Fibroblast of peridontal ligament (primary cell): Measurements from ENCODE around the gene FNIP1.
A peak's percentile ranks its signal among the peaks of the same experiment; 100 is the strongest.
"Not testable (repeated sequence)": the region's sequence is repeated elsewhere in the genome, so short reads cannot be mapped to it uniquely, and the experiment has no call there.

Experiments used
- DNase-seq: peaks from one replicate; pipeline ENCODE4 v3.0.0-alpha.2; 2010; ENCODE audit errors: extremely low read depth

The FNIP1 gene

DNA sequence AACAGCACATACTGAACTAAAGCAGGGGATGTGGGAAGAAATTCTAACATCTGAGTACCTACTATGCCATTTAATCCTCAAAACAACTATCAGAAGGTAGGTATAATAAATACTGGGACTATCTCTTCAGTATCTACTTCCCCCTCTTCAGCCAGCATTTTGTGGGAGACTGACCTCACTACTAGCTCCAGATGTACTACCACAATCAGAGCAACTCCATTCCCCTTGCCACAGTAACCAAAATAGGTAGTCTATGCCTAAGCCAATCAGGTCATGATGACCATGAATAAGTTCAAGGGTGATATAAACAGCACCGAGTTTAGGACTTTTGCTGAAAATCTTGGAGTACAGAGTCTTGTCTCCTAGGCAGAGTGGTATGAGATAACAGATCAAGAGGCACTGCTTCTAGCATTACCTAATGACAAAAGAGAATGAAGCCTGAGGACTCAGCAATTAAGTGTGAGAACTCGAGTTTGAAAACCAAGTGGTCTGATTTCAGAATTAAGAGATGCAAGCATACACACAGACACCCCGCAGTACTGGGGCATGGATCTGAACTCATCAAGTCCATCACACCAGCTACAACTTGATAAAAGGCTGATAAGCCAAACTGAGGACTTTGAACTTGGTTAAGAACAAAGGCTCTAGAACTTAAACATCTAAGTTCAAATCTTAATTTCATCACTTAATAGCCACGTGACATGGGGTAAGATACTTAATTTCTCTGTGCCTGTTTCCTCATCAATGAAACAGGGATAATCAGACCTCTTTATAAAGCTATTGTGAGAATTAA lies 9.7 kb downstream of the FNIP1 start:
- DNase-seq: no peak

DNA sequence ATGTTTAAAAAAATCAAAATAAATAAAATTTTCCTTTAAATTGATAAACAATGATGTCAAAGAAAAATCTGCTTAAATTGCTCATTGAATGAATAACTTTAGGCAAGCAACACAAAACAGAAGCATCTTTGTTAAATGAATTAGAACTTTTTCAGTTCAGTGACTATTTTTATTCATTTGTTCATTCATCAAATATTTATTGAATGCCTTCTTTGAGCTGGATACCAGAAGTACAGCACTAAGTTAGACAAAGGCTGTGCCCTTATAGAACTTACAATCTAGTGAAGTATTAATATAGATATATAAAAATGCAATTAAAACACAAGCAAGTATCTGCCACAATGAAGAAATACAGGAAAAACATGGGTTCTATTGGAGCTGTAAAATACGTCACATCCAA lies 10.8 kb downstream of the FNIP1 start:
- no peak for DNase-seq

DNA sequence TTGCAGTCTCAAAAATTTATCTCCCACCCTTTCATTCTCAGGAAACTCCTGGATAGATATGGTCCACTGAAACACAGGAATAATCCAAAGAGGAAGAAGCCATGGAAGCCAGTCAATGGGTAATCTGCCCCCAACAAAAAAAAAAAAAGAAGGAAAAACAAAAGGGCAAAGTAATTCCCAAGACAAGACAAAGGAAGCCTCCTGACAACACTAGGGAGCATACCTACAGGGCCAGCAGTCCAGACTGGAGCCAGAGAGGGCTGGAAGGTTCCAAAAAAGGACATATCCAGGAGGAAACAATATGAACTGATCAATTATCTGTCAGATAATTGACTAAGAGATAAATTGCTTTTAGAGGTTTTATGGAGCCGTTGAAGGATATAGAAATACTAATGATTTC lies 12.9 kb downstream of the FNIP1 start:
- no peak for DNase-seq

DNA sequence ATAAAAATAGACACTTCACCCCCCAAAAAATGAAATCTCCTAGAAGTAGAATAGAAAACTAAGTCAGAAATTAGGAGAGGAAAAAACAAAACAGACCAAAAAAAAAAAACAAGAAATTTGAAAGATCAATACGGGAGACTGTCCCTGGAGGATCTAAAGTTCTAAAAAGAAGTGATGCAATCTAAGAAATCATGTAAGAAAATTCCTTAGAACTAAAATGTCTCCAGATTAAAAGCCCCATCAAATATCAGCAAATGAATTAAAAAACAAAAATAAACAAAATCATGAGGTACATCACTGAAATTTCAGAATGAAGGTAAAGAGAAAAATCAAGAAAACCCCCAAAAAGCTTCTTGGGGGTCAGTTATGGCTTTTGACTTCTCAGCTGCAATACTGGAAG lies 13.5 kb downstream of the FNIP1 start:
- peak; percentile 43 for DNase-seq

DNA sequence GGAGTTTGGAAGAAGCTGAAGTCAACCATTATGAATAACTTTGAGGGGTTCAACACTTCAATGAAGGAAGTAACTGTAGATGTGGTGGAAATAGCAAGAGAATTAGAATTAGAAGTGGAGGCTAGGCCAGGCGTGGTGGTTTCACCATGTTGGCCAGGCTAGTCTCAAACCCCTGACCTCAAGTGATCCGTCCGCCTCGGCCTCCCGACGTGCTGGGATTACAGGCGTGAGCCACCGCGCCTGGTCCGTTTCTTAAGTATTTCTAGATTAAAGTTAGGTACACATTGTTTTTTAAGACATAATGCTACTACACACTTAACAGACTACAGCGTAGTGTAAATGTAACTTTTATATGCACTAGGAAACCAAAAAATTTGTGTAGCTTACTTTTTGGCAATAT lies 14.1 kb downstream of the FNIP1 start:
- no peak for DNase-seq

DNA sequence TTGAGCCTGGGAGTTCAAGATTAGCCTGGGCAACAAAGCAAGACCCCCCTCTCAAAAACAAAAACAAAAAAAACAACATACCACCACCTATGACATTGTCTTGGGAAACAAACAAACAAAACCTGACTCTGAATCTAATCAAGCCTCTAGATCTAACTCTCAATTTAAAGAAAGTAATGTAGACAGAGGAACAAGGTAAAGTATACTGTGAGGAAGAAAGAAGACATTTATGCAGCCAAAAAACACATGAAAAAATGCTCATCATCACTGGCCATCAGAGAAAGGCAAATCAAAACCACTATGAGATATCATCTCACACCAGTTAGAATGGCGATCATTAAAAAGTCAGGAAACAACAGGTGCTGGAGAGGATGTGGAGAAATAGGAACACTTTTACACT lies 18.7 kb downstream of the FNIP1 start:
- DNase-seq: not testable (repeated sequence)

DNA sequence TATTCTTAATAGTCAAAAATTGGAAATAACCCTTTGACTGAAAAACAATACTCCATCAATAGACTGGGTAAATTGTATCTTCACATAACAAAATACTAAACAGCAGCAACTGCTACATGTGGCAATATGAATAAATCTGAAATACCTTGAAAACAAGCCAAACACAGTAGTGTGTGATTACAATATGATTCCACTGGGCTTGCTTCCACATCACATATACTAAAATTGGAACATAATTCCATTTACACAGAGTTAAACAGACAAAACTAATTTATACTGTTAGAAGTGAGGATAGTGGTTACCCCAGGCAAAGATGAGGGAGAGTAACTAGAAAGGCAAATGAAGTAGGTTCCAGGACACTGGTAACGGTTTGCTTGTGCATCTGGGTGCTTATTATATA lies 20.4 kb downstream of the FNIP1 start:
- peak; percentile 82 for DNase-seq

DNA sequence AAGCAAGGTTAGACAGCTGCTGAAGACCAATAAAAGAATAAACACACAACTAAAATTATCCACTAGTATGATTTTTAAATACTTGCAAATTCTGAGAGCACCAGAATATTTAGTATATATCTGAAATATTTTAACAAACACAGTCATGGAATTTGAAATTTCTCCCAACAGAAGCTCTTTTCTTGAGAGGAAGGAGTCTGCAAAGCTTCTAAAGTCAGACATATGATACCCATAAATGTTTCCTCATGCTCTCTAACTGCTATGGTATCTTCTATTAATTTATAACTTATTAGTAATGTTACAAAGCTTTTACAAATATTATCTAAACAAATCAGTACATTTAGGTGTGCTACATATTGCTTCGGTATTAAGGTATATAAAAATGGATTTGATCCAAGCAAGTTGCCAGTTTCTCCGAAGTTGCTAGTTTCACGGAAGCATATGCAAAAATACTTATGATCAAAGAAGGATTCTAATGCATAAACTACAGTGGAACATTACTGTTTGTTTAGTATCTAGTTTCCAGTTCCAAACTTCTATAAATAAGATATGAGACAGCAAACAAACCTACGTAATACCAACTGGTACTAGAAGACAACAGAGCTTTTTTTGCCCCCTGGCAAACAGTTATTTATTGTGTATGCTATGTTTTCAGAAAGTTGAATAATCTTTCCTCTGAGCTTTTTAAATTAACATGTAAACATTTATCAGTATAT lies 22.0 kb downstream of the FNIP1 start:
- DNase-seq: no peak

DNA sequence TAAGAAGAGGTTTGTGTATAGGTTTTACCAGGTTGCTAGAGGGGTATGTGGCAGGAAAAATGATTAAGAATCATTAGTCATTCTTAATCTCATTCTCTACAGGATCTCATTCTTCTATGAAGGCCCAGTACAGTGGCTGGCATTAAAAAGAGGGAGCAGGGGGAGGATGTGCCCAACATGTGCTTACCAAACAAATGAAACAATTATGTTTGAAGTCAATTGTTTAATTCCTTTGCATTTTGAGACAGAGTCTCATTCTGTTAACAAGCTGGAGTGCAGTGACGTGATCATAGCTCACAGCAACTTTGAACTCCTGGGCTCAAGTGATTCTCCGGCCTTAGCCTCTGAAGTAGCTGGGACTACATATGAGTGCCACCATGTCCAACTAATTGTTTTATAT lies 23.0 kb downstream of the FNIP1 start:
- no peak for DNase-seq

DNA sequence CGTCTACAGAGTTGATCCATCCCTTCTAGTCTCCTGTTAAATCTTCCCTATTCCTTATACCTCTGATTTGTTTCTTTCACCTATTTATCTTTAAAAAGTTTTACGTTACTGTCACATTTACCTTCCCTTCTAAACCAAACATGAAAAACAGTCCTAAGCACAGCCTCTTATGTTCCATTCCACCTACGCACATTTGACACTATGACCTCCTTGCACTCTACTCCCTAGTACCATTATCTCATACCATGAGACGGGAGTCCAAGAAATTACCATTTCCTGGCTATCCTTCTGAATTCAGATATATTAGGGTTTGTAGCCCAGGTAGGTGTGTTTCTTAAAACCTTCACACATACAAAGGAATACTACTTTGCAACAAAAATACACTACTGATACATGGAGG lies 25.1 kb downstream of the FNIP1 start:
- DNase-seq: no peak

DNA sequence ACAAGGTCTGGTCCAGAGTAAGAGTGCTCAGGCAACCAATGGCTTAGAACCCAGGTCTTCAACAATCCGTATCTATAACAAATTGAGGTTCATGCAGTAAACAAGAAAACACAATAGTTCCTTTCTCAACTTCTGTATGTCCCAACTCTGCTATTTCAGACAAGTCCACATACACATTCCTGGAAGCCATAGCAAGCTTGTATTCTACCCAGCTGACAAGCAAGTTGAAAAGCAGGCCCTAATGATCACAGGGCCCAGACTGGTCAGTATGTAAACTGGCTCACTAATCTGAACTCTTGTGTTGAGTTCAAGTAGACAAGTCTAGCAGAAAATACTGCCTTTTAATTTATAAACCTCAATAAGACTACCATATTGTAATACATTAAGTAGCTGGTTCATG lies 26.9 kb downstream of the FNIP1 start:
- DNase-seq: no peak

DNA sequence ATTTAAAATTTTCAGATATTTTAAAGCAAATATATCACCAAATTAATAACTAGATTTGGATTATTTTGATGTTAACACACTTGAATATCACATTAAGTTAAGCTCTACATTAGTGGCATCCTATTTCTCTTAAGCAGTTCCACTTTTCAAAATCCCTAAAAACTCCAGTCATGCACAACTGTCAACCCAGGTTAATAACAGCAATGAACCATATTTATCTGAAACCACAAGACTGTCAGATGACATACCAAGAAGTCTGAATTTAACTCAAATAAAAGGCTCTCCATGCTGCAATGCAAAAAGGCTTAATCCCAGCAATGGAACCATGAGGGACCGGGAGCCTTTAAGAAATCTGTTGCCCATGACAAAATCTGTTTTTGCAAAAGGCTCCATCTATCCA lies 27.5 kb downstream of the FNIP1 start:
- no peak for DNase-seq

DNA sequence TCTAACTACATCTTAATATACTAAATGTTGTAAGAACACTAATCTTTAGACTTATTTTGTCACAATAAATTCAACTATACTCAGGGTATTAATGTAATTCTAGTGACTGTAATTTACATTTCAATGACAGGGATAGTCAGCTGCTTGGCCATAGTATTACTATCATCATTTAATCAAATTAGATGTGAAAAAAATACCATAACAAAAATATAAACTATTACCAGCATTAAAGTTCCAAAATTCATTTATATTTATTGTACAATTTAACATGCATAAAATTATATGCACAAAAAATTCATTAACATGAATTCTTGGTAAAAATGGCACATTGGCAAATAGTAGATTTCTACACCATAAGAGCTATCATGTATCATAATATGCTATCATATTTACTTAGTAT lies 28.9 kb downstream of the FNIP1 start:
- DNase-seq: no peak

DNA sequence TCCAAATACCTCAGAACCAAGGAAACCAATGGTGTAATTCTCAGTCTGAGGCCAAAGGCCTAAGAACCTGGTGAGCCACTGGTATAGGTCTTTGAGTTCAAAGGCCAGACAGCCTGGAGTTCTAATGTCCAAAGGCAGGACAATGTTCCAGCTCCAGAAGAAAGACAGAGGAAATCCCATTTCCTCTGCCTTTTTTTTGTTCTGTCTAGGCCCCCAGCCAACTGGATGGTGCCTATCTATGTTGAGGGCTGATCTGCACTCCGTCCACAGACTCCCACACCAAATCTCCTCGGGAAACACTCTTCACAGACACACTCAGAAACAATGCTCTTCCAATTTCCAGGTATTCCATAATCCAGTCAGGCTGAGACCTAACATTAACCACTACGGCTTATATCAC lies 30.1 kb downstream of the FNIP1 start:
- DNase-seq: no peak

DNA sequence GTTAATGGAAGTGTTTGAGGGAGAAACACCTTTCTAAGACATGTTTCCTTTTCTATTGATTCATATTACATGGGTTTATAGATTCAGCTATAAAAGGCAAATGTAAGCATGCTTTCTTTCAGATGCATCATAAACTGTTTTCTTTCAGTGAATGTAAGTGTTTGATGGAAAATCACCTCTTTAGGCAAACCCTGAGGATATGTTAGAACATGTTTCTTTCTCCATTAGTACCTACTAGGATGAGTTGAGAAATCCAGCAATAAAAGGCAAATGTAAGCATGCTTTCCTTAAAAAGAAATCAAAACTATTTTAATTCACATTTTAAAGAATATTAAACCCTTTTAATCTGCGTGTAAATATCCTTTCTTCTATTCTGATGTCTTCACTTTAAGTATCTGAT lies 31.6 kb downstream of the FNIP1 start:
- DNase-seq: no peak

DNA sequence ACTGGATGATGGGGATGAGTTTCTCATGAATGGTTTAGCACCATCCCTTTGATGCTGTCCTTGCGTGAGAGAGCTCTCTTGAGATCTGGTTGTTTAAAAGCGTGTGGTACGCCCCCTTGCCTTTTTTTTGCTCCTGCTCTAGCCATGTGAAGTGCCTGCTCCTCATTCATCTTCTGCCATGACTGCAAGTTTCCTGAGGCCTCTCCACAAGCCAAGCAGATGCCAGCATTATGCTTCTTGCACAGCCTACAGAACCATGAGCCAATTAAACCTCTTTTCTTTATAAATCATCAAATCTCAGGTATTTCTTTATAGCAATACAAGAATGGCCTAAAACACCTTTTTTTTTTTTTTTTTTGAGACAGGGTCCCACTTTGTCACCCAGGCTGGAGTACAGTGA lies 32.8 kb downstream of the FNIP1 start:
- no peak for DNase-seq

DNA sequence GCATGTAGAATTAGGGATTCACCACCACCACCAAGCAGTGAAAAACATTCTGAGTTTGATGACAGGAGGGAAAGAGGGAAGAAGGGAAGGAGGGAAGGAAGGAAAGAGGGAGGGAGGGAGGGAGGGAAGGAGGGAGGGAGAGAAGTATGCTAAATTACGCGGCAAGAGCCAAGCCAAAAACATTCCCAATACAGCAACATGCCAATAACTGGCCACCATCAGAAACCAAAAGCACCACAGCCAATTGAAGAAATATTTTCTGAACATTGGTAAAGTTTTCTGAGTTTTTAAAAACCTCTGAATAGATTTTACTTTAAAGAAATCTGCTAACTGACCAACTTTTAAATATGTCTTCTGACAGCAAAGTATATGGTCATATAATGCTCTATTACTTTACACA lies 36.0 kb downstream of the FNIP1 start:
- no peak for DNase-seq

DNA sequence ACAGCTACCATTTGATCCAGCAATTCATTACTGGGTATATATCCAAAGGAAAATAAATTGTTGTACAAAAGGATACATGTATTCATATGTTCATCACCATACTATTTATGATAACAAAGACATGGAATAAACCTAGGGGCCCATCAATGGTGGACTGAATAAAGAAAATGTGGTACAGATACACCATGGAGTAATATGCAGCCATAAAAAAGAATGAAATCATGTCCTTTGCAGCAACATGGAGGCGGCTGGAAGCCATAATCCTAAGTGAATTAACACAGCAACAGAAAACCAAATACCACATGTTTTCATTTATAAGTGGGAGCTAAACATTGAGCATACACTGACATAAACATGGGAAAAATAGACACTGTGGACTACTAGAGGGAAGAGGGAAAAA lies 37.1 kb downstream of the FNIP1 start:
- no peak for DNase-seq

DNA sequence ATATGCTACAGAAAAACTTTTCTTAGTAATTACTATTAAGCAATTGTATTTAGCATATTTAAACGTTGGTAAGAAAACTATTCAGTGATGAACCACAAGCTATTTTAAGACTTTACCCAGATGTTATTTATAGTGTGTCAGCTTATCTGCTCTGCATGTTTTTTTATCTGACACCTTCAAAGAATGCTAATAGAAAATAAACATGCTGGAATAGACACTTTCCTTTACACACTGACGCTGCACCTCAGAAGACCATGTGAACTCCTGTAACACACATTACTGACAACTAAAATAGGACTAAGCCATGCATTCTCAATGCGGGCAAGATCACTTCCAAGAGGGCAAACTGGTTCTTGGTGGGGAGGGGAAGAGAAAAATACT lies 38.3 kb downstream of the FNIP1 start:
- DNase-seq: no peak

DNA sequence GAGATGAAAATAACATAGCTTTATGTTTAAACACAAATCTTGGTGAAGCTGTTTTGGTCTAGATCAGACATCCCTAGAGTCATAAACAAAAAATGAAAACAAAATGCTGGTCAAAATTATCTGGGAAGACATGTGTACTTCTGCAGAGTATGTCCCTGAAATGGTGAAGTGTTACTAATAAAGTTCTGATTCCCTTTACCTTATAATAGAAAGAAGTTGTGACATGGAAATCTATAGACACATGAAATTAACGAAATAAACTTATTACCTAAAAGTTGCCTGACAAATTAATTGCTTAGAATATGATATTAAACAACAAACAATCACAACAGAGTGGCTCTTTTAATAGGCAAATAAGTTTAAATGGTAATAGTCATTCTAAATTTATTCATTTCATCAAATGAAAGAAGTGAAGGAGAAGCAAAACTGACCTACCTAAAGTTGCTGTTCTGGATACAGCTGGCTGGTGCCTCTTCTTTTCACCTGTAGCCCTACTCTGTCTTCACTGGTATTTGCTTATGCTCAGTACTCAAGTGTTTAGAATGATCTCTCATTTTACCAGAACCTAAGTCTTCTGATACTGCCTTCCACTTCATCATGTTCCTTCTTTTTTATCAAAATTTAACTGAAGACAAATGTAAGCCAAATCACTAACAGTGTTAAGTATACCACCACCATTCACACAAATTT lies 38.8 kb downstream of the FNIP1 start:
- no peak for DNase-seq

DNA sequence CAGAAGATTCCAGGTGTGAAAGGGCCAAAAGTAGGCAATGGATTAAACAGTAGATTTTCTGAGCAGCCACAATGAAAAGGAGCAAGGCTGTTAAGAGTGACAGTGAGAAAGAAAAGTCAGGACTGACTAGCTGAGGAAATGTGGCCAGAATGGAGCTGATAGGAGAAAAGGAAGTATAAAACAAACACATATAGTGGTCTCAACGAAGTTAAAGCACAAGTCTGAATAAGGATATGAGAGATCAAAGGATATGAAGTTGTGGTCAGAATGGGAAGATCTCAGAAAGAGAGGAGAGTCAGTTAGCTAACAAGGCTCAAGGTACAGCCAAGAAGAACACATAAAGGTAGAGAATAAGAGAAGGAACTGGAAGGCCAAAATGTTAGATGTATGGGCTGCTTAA lies 39.9 kb downstream of the FNIP1 start:
- DNase-seq: no peak

DNA sequence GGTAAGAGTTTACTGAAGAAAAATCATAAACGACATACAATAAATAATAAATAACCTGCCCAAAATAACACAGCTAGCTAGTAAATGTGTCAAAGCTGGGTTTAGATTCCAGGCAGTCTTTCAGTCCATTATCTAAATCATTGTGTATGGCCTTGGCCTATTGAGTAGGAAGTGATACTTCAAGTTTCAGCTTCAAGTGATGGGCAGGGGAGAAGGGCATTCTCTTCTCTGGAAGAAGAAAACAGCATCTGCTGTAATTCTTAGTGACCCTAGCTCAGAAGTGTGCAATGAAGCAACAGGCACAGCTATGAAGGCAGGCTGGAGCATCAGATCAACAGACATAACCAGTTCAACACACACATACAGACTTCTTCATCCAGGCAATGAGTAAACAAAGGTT lies 42.5 kb downstream of the FNIP1 start:
- DNase-seq: no peak

DNA sequence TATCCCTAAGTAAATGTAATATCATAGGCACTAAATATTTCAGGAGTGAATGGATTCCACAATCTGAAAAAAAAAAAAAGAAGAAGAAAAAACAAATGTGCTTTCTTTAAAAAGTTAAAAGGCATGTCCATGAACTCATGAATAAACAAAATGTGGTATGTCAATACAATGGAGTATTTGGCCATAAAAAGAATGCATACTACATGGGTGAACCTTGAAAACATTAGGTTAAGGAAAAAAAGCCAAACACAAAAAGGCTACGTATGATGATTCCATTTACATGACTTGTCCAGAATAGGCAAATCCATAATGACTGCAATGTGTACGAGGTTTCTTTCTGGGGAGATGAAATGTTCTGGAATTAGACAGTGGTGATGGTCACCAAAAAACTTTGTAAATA lies 45.3 kb downstream of the FNIP1 start:
- DNase-seq: peak; percentile 49
